Tibial nerve (tissue), 4 donors: ENCODE results near the gene KRTAP10-2. TPM values are rescaled to one million over a fixed set of nuclear protein-coding genes. Genes with fewer than 3 reads are reported as not detected.

ENCODE experiments used
- DNase-seq, 2 donors: peaks; one replicate each; pipeline ENCODE4 v3.0.0-alpha.2; 2019; ENCODE audit warnings: low spot score in 2 of 2
- H3K27ac ChIP-seq, 4 donors: fragments of 200-600 bp; sonication (generic) in 3 of 4; one replicate each; pipeline ENCODE4 v1.5.1; 2017 to 2019; ENCODE audit warnings: mild to moderate bottlenecking in 1 of 4
- H3K27me3 ChIP-seq, 2 donors: fragments of 200-600 bp; sonication (generic) in 1 of 2; one replicate each; pipeline versions ENCODE4 v1.5.1 to v1.6.0; 2017 to 2019
- H3K36me3 ChIP-seq, 3 donors: fragments of 200-600 bp; sonication (generic); one replicate each; pipeline ENCODE4 v1.5.1; 2018 to 2019
- H3K4me1 ChIP-seq, 4 donors: fragments of 200-600 bp; sonication (generic) in 3 of 4; one replicate each; pipeline ENCODE4 v1.5.1; 2017 to 2019
- H3K4me3 ChIP-seq, 4 donors: fragments of 200-600 bp; sonication (generic) in 3 of 4; one replicate each; pipeline ENCODE4 v1.5.1; 2017 to 2019; ENCODE audit warnings: mild to moderate bottlenecking in 1 of 4, moderate library complexity in 1 of 4
- H3K9me3 ChIP-seq, 4 donors: fragments of 200-600 bp; sonication (generic) in 3 of 4; one replicate each; pipeline ENCODE4 v1.5.1; 2017 to 2019
- EP300 ChIP-seq, 2 donors: sonication (generic); formaldehyde crosslinking; IDR thresholded peaks; one replicate each; pipeline ENCODE4 v1.6.1; 2017; ENCODE audit warnings: antibody characterized with exemption in 2 of 2, mild to moderate bottlenecking in 1 of 2
- POLR2A ChIP-seq, 2 donors: fragments of 450-650 bp; IDR thresholded peaks; one replicate each; pipeline ENCODE4 v1.6.1; 2017; ENCODE audit warnings: antibody characterized with exemption in 2 of 2, mild to moderate bottlenecking in 2 of 2, moderate library complexity in 2 of 2
- WGBS, 2 donors: methylation state at CpG; one replicate each; pipeline ENCODE4 v1.1.5; 2018; 5-methylcytosine and 5-hydroxymethylcytosine counted together
- total RNA-seq, 4 donors: library from RNA; depleted of rRNA; stranded (reverse); fragments of >200 nt; gene quantifications; one replicate each; pipeline ENCODE4 v1.1.0, GENCODE V29; 2016
- TF ChIP-seq, protein P1 (sequence below), 5 experiments: fragments of 200-600 bp in 3 of 5; fragments of 450-650 bp in 2 of 5; sonication (generic) in 3 of 5; IDR thresholded peaks; one replicate each; pipeline ENCODE4 v1.5.1; 2016 to 2019; ENCODE audit warnings: antibody characterized with exemption in 5 of 5, mild to moderate bottlenecking in 3 of 5, moderate library complexity in 2 of 5

The KRTAP10-2 gene
- total RNA-seq, 4 donors from 2014 or later: not detected

DNA sequence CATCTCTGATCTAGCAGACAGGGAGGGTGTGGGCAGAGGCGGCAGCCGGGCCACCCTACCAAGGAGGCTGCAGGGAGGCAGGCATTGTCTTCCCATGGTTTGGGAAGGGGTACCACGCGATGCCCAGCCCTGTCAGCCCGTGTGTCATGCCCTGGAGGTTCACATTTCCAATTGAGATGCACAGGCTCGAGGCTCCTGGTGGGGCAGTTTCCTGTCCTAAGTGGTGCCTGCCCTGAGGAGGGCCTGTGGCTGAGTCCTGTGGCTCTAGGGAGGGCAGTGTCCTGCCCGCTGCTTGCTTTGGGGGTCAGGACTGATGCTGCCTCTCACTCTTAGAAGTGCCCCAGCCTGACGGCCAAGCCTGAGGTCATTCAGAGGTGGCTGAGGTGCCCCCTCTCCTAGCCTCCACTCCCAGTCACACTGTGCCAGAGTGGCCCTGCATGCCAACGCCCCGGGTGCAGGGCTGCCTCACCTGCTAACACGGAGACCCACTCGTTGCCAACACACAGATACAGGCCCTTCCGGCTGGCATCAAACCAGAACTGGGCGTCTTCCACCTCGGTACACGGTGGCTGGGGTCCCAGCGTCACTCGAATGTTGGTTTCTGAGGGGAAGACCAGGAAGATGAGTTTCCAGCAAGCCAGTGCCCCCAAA lies 23.2 kb downstream of the KRTAP10-2 start:
- no peak overlapping the region for H3K27ac ChIP-seq
- TF ChIP-seq, protein P1, sequence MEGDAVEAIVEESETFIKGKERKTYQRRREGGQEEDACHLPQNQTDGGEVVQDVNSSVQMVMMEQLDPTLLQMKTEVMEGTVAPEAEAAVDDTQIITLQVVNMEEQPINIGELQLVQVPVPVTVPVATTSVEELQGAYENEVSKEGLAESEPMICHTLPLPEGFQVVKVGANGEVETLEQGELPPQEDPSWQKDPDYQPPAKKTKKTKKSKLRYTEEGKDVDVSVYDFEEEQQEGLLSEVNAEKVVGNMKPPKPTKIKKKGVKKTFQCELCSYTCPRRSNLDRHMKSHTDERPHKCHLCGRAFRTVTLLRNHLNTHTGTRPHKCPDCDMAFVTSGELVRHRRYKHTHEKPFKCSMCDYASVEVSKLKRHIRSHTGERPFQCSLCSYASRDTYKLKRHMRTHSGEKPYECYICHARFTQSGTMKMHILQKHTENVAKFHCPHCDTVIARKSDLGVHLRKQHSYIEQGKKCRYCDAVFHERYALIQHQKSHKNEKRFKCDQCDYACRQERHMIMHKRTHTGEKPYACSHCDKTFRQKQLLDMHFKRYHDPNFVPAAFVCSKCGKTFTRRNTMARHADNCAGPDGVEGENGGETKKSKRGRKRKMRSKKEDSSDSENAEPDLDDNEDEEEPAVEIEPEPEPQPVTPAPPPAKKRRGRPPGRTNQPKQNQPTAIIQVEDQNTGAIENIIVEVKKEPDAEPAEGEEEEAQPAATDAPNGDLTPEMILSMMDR (IDR thresholded peaks at IDR 0.05): no peak
- TF ChIP-seq POLR2A (IDR thresholded peaks at IDR 0.05) (no peak), EP300 (IDR thresholded peaks at IDR 0.05) (no peak)
- no peaks in the 10 kb centered on the region for H3K9me3 ChIP-seq
- H3K27me3 ChIP-seq: no peaks in the 10 kb centered on the region
- 76 to 88% methylated on average over 6 to 17 of the region's 18 CpGs for WGBS, 2 donors
- H3K4me3 ChIP-seq: no peak overlapping the region
- no peaks in the 10 kb centered on the region for H3K36me3 ChIP-seq
- no peaks in the 10 kb centered on the region for H3K4me1 ChIP-seq
- no peak for DNase-seq

DNA sequence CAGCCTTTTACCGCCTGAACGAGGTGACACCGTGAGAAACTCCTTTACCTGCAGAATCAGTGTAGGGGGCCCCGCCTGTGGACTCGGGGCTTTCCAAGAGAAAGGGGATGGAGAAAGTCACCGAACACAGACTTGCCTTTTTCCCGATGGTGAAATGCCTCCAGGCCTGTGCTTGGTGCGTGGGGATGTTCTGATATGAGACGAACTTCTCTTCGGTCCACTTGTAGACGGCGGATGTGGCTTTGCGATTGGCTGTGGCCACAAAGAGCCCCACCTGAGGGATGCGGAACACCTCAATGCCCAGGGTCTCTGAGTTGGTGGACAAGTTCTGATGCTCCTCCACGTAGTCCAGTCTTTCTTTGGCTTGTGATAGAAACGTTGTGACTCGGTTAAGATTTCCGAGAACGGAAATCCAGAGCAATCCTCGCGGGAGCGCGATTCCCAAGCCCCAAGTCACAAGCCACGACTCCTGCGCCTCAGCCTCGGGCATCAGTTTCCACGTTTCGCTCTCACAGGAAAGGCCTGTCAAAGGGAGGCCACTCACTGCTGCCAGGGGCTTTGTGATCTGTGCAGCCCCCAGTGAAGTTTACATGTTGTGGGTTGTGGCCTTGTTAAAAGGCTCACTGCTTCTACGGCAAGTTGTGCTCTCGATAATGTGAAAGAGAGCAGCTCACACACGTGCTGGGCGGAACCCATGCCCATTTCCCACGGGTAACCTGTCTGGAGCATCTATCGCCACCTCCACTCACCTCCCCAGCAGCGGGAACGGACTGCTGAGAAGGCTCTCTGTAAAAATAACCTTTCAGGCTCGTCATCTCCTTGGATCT lies 23.9 kb downstream of the KRTAP10-2 start:
- Histone ChIP-seq H3K9me3 (no peaks in the 10 kb centered on the region), H3K36me3 (no peaks in the 10 kb centered on the region), H3K4me3 (no peak overlapping the region), H3K4me1 (no peaks in the 10 kb centered on the region), H3K27me3 (no peaks in the 10 kb centered on the region), H3K27ac (no peak overlapping the region)
- 84 to 87% methylated on average over 37 of the region's 37 CpGs for WGBS, 2 donors
- DNase-seq: no peak
- TF ChIP-seq, protein P1 (IDR thresholded peaks at IDR 0.05): no peak
- TF ChIP-seq POLR2A (IDR thresholded peaks at IDR 0.05) (no peak), EP300 (IDR thresholded peaks at IDR 0.05) (no peak)

DNA sequence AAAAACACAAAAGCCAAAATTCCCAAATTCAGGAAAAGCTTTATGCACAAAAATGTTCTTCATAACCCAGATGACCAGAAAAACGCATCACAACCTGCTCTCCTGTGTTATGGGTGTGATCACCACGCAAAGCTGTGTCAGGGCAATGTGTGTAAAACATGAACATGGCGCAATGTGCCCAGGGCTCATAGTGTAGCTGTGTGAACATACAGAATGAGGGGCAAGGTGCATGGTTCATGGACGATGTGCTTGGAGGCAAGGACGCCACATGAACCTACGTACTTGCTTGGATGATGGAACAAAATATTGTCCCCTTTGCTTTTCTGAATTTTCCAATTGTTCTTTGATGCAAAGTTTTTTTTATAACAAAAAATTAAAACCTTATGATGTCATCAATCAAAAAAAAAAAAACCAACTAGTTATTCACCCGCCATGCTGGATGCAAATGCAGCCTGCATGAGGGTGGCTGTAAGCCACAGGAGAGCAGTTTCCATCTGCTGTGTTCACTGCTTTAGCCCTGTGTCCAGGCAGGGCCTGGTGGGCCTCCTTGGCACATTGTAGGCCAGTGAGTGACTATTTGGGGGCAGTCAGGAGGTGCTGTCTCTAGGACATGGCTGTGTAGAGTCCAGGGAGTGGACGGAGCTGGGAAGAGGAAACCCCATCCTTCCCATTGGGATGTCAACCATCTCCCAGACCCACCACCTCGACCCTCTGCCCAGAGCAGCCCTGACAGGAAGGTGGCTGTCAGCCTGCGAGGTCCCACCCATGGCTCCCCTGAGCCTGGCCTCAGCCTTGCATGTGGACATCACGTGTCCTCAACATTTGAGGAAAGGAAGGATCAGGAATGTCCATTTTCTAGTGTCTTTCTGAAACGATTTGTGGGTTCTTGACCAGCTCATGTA lies 25.0 kb downstream of the KRTAP10-2 start:
- H3K4me3 ChIP-seq: no peak overlapping the region
- H3K27ac ChIP-seq: no peak overlapping the region
- no peak for DNase-seq
- TF ChIP-seq POLR2A (IDR thresholded peaks at IDR 0.05): no peak
- TF ChIP-seq, protein P1 (IDR thresholded peaks at IDR 0.05): no peak
- TF ChIP-seq EP300 (IDR thresholded peaks at IDR 0.05): no peak
- H3K9me3 ChIP-seq: no peaks in the 10 kb centered on the region
- H3K36me3 ChIP-seq: no peaks in the 10 kb centered on the region
- H3K27me3 ChIP-seq: no peaks in the 10 kb centered on the region
- no peaks in the 10 kb centered on the region for H3K4me1 ChIP-seq
- WGBS, 2 donors: 84 to 87% methylated on average over 12 of the region's 12 CpGs

DNA sequence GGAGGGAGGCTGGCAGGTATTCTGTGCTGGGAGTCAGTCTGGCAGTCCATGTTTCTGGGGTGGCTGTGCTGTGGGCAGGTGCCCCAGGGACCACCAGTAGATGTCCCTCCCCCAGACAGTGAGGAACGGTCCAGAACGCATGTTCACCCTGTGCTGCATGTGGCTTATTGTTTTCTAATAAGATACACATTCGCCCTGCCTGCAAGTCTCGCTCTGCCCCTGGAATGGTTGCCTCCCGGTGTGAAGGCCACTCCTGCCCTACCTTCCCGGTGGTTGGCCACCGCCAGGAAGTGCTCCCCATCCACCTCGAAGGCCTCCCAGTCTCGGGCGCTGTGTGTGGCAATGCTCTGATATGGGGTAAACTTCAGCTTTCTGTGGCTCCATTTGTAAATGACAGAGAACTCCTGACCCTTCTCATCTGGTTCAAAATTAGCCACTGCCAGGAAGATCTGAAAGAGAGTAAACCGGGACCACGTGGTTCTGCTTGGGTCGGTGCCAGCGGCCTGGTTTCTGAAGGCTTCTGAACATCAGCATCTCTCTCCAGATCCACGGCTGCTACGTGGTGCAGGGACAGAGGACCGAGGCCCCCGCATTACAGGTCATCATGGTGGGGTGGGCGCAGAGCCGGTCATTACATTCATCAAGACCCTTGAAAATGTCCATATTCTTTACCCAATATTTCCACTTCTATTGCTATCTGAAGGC lies 25.8 kb downstream of the KRTAP10-2 start:
- TF ChIP-seq POLR2A (IDR thresholded peaks at IDR 0.05) (no peak), EP300 (IDR thresholded peaks at IDR 0.05) (no peak)
- TF ChIP-seq, protein P1 (IDR thresholded peaks at IDR 0.05): no peak
- H3K4me1 ChIP-seq: no peaks in the 10 kb centered on the region
- H3K4me3 ChIP-seq: no peak overlapping the region
- no peaks in the 10 kb centered on the region for H3K9me3 ChIP-seq
- H3K27me3 ChIP-seq: no peaks in the 10 kb centered on the region
- 87 to 88% methylated on average over 20 of the region's 20 CpGs for WGBS, 2 donors
- no peak overlapping the region for H3K27ac ChIP-seq
- no peaks in the 10 kb centered on the region for H3K36me3 ChIP-seq
- DNase-seq: no peak
